ENCODE data around the gene SFXN3.

- TF ChIP-seq POLR2AphosphoS2 (IDR thresholded peaks at IDR 0.05; ENCODE audit: low read depth, low read length) (no peak), CAMTA2 (CRISPR knock-in tag; IDR thresholded peaks at IDR 0.05; ENCODE audit: borderline replicate concordance) (no peak), DBP (CRISPR knock-in tag; IDR thresholded peaks at IDR 0.05; ENCODE audit: not compliant biosample characterization) (no peak), ZNF704 (CRISPR knock-in tag; IDR thresholded peaks at IDR 0.05; ENCODE audit: borderline replicate concordance) (no peak), EZH2 (conservative IDR thresholded peaks at IDR 0.05; ENCODE audit: low read depth, low read length) (no peak), HDAC2 (CRISPR knock-in tag; IDR thresholded peaks at IDR 0.05) (no peak), EP300 (IDR thresholded peaks at IDR 0.05; ENCODE audit: low read depth in 2 of 2, low read length in 2 of 2) (no peak), EP300 (CRISPR knock-in tag; IDR thresholded peaks at IDR 0.05; ENCODE audit: borderline replicate concordance) (no peak), FOXK1 (CRISPR knock-in tag; IDR thresholded peaks at IDR 0.05; ENCODE audit: borderline replicate concordance, low read depth) (no peak), AFF4 (CRISPR knock-in tag; IDR thresholded peaks at IDR 0.05) (no peak), BHLHE40 (IDR thresholded peaks at IDR 0.05; ENCODE audit: low read length) (no peak), JUND (CRISPR knock-in tag; IDR thresholded peaks at IDR 0.05) (no peak)
- TF ChIP-seq, protein P1, sequence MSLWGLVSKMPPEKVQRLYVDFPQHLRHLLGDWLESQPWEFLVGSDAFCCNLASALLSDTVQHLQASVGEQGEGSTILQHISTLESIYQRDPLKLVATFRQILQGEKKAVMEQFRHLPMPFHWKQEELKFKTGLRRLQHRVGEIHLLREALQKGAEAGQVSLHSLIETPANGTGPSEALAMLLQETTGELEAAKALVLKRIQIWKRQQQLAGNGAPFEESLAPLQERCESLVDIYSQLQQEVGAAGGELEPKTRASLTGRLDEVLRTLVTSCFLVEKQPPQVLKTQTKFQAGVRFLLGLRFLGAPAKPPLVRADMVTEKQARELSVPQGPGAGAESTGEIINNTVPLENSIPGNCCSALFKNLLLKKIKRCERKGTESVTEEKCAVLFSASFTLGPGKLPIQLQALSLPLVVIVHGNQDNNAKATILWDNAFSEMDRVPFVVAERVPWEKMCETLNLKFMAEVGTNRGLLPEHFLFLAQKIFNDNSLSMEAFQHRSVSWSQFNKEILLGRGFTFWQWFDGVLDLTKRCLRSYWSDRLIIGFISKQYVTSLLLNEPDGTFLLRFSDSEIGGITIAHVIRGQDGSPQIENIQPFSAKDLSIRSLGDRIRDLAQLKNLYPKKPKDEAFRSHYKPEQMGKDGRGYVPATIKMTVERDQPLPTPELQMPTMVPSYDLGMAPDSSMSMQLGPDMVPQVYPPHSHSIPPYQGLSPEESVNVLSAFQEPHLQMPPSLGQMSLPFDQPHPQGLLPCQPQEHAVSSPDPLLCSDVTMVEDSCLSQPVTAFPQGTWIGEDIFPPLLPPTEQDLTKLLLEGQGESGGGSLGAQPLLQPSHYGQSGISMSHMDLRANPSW (CRISPR knock-in tag; IDR thresholded peaks at IDR 0.05; ENCODE audit: borderline replicate concordance), result no peak
- TF ChIP-seq, protein P2, sequence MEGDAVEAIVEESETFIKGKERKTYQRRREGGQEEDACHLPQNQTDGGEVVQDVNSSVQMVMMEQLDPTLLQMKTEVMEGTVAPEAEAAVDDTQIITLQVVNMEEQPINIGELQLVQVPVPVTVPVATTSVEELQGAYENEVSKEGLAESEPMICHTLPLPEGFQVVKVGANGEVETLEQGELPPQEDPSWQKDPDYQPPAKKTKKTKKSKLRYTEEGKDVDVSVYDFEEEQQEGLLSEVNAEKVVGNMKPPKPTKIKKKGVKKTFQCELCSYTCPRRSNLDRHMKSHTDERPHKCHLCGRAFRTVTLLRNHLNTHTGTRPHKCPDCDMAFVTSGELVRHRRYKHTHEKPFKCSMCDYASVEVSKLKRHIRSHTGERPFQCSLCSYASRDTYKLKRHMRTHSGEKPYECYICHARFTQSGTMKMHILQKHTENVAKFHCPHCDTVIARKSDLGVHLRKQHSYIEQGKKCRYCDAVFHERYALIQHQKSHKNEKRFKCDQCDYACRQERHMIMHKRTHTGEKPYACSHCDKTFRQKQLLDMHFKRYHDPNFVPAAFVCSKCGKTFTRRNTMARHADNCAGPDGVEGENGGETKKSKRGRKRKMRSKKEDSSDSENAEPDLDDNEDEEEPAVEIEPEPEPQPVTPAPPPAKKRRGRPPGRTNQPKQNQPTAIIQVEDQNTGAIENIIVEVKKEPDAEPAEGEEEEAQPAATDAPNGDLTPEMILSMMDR (CRISPR knock-in tag; IDR thresholded peaks at IDR 0.05), result no peak
These were observed 58.7 kb downstream of the SFXN3 start for GRCh38 chr10:101089520-101090299.
